DMS 273 (cell line): Measurements from ENCODE around the gene CUL7.
"Not testable (repeated sequence)": the region's sequence is repeated elsewhere in the genome, so short reads cannot be mapped to it uniquely, and the experiment has no call there.

Source experiments
- DNase-seq: peaks from one replicate; lab custom pipeline; 2025; ENCODE audit not compliant: unreplicated experiment; lab: John Stamatoyannopoulos, UW

The CUL7 gene

DNA sequence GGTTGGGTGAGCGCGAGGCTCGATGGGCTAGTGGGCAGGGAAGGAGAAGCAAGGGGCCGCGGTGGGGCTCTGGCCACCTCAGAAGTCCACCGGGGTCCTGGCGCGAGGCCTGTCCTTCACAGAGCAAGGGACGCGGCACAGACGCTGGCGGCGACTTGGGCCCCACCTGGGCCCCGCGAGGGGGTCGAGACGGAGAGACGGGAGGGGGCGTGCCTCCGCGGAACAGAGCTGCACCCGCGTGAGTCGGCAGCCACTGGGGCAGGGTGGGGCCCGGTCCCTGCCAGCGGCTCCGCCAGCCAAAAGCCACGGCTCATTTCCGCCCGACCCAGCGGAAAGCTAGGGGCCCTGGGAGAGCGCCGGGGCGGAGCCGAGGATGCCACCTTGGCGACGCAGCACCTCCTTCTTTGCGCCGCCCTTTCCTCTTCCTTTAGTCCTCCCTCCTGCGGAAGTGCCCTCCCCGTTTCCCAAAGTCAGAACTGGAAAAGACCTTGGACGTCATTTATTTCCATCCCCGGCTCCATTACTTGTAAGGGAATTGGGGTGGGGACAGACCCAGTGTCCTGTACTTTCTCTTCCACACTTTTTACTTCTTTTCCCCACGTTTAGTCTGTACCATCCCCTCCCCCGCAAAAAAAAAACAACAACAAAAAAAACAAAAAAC lies at the start of gene CUL7:
CUL7 (minus strand) TSS at position 307 of the 661 bp plus-strand sequence. CDS start 1,063 bp downstream, outside the sequence.
- peak; percentile 99 for DNase-seq

DNA sequence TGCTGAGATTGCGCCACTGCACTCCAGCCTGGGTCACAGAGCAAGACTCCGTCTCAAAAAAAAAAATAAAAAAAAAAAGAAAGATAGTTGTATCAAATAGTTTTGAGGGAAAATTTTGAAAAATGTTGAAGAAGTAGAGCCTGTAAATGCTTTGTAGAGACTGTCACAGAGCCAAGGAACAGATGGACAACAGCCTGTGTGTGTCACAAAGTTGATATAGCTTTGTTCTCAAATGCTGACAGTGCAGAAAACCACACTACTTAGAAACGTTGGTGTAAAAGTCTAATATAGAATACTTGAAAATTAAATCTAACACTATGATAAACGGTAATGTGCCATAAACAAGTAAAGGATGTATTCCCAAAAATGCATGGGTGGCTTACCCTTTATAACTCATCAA lies 47.8 kb upstream of the CUL7 start:
- peak; percentile 55 for DNase-seq

DNA sequence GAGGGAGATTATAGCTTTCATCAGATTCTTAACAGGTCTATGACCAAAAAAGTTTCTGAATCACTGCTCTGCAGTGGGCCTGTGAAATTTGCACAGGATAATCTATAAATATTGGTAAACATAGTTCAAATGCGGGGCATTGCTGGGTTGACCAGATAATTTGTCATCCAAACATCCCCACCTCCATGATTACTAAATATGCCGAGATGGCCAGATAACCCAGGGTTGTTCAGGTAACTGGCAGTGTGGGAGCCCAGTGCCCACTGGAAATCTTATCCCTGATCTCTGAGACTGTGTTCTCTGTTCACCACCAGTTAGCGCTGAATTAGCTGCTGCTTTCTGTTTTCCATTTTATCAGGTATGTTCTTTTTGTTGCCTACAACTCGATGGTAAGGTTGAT lies 43.9 kb upstream of the CUL7 start:
- no peak for DNase-seq

DNA sequence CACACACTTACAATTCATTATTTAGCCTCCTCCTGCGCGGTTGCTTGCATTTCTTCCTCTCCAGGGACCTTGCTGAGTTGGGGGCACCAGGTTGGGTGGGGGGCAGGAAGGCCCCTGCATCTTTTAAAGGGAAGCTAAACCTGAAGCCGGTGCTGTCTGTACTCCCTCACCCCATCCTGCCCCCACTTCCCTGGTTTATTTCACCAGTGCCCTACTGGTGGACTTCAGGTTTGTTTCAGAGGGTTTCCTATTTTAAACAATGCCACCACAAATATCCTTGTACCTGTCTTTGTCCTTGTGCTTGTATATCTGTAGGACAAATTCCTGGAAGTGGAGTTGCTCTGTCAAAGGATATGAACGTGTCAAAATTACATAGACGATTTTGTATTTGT lies 43.4 kb upstream of the CUL7 start:
- no peak for DNase-seq

DNA sequence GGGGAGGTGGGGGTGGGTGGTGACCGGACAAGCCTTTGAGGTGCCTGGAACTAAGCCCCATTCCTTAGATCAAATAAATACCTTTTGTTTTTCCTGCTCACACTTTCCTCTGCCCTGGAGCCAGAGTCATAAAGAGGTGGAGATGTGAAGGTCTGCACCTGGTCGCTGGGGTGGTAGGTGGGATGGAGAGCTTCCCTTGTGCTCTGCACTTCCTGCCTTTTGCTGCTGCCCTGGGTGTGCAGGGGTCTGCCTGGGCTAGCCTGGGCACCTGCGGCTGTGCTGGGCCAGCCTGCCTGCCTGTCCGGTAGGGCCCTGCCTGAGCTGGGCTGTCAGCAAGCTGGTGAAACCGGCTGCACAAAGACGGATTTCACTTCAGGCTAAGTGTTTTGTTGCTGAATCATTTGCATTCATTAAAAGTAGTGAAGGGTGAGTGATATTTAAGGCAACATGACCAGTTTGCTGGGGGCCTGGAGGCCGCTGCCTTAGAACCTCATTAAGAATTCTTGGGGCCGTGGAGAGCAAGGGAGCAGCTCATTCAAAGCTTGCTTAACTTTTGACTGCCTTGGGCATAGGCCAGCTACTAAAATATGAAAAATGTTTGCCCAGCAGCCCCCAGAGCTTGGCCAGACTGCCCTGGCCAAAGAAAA lies 42.9 kb upstream of the CUL7 start:
- DNase-seq: peak; percentile 67

DNA sequence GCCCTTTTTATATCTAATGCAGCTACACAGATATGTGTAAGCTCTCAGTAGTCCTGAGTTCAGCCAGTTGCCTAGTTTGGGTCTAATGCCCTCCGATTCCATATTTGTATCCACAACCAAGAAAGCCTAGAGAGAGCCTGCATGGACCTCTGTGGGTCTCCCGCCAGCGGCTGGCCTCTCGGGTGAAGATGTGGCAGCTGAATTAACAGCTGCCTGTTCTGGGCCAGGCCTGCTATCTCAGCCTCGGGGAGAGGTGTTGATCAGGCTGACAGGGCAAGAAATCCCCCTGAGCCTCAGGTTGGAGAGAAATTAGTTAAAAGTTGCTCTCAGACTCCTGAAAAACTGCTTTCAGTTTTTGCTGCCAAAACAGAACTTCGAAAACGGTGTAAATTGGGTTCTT lies 42.3 kb upstream of the CUL7 start:
- peak; percentile 54 for DNase-seq

DNA sequence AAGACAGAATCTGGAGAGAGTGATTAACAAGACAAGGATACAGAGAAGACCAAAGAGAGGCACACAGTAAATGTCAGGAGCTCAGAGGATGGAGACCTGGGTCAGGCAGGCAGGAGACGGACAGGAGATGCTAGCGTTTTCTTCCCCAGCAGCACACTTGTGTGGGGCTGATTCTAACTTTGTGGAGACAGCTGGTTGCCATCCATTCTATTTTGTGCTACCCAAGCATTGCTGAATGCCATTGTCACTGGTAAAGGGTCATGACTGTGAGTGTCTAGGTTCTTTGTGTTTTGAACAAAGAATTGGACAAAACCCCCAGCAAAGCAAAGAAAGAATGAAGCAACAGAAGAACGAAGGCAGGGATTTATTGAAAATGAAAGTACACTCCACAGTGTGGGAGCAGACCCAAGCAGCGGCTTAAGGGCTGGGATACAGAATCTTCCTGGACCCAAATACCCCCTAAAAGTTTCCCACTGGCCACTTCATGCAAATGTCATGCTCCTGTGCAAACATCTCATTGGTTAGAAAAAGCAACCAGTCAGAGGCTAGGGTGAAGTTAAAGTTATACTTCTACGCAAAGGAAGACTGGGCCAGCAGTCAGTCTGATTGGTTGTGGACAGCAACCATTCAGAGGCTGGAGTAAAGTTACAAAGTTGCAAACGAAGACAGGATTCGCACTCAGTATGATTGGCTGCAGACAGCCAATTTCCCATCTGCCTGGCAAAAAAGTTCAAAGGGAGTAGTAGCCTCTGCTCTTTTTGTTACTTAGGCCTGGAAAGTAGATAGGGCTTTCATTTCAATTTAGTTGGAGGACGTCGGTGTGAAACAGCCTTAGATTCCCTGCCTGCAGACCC lies 40.0 kb upstream of the CUL7 start:
- no peak for DNase-seq

DNA sequence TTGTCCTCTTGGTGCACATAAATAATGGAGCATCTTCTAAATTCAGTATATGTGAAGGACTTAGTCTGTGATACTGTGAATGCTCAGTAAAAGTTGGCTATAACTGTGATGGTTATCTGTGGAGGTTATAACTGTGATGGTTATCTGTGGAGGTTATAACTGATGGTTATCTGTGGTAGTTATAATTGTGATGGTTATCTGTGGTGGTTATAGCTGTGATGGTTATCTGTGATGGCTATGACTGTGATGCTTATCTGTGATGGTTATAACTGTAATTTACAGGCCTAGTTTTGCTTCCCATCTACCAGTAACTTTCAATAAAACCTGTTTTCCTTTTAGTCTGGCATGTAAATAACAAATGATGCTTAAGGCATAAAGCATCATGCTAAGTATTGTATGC lies 39.0 kb upstream of the CUL7 start:
- no peak for DNase-seq

DNA sequence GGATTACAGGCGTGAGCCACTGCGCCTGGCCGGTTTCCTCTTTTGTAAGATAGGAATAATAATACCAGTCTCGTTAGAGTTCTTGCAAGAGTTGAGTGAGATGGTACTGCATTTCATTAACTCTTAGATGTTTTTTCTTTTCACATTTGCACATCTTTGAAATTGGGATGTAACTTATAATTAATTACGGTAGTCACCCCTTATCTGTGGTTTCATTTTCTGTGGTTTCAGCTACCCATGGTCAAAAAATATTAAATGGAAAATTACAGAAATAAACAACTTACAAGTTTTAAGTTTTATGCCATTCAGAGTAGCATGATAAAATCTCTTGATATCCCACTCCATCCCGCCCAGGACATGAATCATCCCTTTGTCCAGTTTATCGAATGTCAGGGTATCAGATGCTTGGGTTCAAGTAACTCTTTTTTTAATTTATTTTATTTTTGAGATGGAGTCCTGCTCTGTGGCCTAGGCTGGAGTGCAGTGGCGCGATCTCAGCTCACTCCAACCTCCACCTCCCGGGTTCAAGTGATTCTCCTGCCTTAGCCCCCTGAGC lies 37.9 kb upstream of the CUL7 start:
- DNase-seq: no peak

DNA sequence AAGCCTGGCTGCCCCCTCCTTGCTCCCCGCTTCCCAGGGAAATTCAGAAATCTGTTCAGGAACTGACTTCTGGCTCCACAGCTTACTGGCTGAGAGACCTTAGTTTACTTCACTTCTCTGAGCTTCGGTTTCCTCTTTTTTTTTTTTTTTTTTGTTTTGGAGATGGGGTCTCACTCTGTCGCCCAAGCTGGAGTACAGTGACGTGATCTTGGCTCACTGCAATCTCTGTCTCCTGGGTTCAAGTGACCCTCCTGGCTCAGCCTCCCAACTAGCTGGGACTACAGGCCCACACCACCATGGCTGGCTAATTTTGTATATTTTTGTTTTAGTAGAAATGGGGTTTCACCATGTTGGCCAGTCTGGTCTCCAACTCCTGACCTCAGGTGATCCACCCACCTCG lies 37.4 kb upstream of the CUL7 start:
- DNase-seq: no peak

DNA sequence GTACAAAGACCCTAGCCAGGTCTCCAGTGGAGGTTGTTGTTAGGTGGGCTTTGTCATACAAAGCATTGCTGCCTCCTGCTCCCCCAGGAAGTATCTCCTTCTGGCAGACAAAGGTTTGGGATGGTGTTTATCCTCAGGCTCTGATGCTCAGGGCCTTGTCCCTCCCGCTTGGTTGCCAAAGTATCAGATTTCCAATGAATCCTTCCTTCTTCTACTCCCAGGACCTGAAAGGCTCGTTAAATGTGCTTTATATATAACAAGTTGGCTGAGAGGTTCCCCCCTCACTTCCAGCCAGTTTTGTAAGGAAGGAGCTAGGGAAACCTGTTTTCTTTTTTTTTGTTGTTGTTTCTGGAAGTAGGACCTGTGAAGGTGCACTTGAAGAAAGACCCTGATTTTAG lies 36.9 kb upstream of the CUL7 start:
- DNase-seq: peak; percentile 57

DNA sequence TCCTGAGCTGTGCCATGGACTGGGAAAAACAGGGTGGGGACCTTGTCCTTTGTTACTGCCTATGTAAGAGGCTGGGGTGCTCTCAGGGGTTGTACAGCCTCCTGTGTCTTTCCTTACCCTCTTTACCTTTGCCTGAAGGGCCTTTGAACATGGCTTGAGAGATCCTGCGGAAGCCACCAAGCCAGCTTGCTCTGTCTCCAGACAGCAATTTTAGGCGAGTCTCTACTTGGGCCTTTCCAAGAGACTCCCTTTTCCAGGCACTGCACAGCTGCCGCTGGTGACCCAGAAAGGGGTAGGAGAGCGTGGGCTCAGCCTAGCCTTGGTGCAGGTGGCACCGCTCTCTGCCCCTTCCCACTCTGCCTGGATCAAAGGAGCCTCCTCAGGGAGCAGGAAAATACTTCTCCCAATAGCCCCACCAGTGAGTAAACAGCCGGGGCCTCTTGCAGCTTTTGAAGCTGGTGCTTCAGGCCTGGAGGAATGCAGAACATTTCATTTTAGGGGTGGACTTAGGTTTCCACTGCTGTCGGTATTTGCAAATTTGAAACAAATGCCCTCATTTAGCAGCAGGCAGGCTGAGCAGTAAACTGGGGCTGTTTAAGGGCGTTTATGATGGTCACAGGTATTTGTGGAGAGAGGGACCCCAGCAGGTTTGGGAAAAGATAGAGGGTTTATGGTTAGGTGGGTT lies 36.4 kb upstream of the CUL7 start:
- DNase-seq: peak; percentile 51

DNA sequence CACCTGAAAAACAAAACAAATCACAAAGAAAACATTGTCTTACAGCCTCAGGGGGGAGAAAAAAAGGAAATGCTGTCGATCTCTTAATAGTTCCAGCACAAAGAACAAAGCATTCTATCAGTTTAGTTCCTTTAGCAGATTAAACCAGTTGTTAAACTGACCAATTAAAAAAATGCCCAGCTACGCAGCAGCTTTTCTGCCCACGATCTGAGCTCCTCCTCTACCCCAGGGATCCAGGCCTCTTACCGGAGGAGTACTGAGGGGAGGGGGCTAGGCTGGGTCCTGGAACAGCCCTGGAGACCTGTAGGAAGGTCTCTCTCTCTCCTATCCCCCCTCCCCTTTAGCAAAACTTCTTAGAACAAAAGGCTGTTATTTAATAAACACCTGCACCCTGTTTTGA lies 35.8 kb upstream of the CUL7 start:
- no peak for DNase-seq

DNA sequence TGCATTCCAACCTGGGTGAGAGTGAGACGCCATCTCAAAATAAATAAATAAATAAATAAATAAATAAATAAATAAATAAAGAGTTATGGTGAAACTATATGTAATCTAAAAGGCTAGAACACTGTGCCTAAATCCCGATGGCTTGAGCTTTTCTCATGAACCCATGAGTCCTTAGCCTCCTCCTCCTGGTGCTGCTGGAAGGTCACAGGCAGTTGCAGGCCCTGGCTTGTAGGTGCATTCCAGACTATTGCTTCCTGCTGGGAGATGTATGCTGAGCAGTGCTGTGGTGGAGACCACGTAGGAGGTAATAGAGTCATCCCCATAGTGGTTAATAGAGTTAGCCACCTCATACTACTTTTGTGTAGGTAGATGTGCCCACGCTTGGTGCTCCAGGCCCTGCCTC lies 35.0 kb upstream of the CUL7 start:
- DNase-seq: no peak

DNA sequence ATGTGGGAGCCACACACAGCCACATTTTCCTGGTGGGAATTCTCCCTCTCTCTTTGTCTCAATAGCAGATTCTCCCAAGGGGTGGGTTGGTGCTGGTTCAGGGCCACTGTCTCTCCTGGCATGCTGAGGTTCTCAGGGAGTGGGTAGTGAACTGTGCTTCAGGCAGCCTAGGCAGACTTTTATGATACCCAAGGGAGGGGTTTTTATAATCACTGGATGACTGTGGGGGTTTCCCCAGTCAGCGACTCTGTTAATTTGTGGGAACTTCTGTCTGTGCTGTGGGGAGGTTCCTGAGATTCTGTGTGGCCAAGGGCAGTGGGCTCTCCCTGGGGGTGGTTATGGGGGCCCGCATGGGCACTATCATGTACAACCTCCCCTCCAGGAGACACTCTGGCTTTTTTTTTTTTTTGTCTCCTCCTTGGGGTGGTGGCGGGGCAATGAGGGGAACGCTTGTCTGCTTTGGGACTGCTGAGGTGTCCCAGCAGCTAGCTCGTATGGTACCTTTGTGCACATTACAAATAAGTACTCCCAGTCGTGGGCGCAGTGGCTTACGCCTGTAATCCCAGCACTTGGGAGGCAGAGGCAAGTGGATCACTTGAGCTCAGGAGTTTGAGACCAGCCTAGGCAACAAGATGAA lies 32.5 kb upstream of the CUL7 start:
- DNase-seq: peak; percentile 45

DNA sequence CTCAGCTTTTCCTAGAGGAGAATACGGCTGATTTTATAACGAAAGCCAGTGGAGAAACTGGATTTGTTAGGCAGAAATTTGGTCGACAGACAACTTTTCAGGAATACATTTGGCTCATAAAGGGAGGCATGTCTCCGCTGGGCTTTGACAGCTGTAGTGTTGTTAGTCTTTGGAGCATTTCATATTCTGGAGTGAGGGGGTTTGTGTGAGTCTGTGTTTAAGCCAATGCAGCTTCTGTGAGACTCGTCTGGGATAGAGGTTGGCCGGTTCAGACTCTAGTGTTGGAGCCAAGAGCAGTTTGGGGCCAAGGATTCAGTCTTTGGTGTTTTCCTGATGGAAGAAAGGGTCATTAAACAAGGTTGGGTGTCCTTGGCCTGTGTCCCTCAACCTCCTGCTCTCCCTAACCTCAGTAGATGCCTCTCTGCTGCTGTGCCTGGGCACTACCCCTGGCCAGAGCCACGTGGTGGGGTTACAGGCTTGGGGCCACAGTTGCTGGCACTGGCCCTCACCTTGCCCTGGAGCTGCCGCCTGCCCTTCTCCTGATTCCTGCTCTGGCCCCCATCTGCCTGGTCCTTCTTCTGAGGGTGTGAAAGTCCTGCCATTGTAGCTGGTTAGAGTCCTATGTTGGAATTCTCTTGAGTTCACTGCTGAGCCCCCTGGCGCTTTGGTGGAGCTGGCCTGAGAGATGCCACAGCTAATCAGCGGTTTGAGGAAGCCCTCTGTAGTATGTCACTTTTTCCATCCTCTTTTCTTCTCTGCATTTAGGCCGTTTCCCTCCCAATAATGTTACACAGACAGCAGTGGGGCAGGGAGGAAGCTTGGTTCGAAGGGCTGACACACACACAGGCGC lies 29.4 kb upstream of the CUL7 start:
- no peak for DNase-seq

DNA sequence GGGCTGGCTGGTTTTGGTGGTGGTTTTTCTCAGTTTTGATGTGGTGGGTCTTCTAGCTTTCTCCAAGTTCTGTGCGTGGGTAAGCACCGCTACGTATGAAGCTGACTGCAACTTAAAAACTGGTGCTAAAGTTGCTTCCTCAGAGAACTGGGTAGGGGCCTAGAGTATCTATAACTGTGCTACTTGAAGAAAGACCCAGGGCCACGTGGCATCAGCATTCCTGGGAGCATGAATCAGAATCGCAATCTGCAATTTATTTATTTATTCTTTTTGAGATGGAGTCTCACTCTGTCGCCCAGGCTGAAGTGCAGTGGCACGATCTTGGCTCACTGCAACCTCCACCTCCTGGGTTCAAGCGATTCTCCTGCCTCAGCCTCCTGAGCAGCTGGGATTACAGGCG lies 28.3 kb upstream of the CUL7 start:
- DNase-seq: not testable (repeated sequence)

DNA sequence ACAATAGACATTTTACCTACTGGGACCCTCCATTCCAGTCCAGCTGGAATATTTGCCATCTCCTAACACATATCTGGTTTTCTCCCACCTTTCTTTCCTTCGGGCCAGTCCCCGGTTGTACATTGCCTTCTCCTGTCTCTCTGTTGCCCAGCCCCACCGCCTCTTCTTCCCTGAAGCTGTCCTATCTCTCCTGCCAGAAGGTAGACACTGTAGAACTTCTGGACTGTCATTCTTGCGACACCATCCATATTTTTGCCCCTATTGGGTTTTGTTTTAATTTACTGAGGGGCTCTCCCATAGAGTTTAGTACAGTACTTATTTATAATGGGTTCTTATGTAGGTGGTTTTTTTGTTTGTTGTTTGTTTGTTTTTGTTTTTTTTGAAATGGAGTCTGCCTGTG lies 27.4 kb upstream of the CUL7 start:
- DNase-seq: no peak

DNA sequence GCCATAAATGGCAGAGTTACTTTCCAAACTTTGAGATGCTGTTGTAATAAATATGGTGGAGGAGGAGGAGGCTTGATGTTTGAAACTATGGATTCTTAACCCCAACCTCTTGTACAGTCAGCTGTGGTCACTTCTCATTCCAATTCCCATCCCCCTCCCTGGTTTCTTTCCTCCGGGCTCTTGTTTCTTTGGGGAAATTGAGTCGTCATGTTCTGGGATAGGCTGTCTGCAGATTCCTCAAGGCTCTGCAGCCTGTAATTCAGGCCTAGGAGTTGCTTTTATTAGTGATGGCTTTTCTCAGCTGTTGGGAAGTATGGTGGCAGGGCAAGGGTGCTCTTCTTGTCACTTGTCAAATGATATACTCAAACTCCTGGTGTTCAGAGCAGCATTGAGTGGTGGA lies 25.0 kb upstream of the CUL7 start:
- DNase-seq: no peak

DNA sequence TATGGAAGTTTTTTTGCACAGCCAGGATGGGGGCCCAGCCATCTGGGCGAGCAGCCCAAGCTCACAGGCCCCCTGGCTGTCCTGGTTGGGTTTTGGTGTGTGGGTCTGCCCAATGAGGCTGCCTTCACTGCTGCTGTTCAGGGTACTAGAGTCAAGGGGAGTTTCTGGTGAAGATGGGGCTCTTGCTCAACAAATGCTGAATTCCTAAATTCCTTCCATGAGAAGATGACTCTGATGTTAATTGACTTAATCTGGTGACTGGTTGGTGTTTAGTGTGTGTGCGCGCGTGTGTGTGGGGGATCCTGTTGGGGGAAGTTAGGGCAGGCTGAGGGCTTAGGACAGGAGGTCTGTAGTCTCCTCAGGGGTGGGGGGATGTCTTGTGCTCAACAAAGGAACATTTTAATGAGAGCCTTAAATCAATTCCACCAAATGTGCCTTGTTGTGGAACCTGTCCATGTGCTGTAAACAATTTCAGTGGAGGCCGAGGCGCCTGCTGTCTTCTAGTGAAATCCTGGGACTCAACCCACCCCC lies 24.4 kb upstream of the CUL7 start:
- DNase-seq: peak; percentile 43
